Mesendoderm (in vitro differentiated cells): ENCODE data around the gene EIF2B2.

ENCODE experiments used
- DNase-seq: peaks from one replicate; pipeline ENCODE4 v3.0.0; 2013
- H2AK5ac ChIP-seq: 2 replicates; pipeline ENCODE4 v1.6.1; 2013; ENCODE audit warnings: low read length, inconsistent platforms
- H2BK120ac ChIP-seq: 2 replicates; pipeline ENCODE4 v1.6.1; 2013; ENCODE audit warnings: low read depth, mild to moderate bottlenecking, low read length, moderate library complexity, mixed read lengths
- H2BK15ac ChIP-seq: replicated peaks from 2 replicates; pipeline ENCODE4 v1.6.1; 2013; ENCODE audit warnings: low read depth, mild to moderate bottlenecking, moderate library complexity
- H2BK5ac ChIP-seq: 2 replicates; pipeline ENCODE4 v1.6.1; 2013; ENCODE audit warnings: low read length, inconsistent platforms
- H3K18ac ChIP-seq: 2 replicates; pipeline ENCODE4 v1.6.1; 2013; ENCODE audit warnings: mild to moderate bottlenecking, low read length, mixed read lengths
- H3K23ac ChIP-seq: one replicate; pipeline ENCODE4 v1.6.1; 2013; ENCODE audit warnings: low read length
- H3K27ac ChIP-seq: 2 replicates; pipeline ENCODE4 v1.5.1; 2013; ENCODE audit warnings: low read depth, mild to moderate bottlenecking, inconsistent platforms, low read length, moderate library complexity
- H3K27me3 ChIP-seq: 2 replicates; pipeline ENCODE4 v1.6.1; 2013; ENCODE audit warnings: low read length, control low read depth, mild to moderate bottlenecking, inconsistent platforms; ENCODE audit not compliant: insufficient read depth, poor library complexity
- H3K36me3 ChIP-seq: 2 replicates; pipeline ENCODE4 v1.6.1; 2013; ENCODE audit warnings: low read length, inconsistent platforms; ENCODE audit not compliant: control insufficient read depth, insufficient read depth
- H3K4ac ChIP-seq: one replicate; pipeline ENCODE4 v1.6.1; 2013; ENCODE audit warnings: low read depth, mild to moderate bottlenecking, low read length, moderate library complexity
- H3K4me1 ChIP-seq: 2 replicates; pipeline ENCODE4 v1.6.1; 2013; ENCODE audit warnings: low read depth, low read length, inconsistent platforms; ENCODE audit not compliant: control insufficient read depth
- H3K4me2 ChIP-seq: 2 replicates; pipeline ENCODE4 v1.6.1; 2013; ENCODE audit warnings: low read length
- H3K4me3 ChIP-seq: 2 replicates; pipeline ENCODE4 v1.5.1; 2013; ENCODE audit warnings: mild to moderate bottlenecking, low read length
- H3K56ac ChIP-seq: one replicate; pipeline ENCODE4 v1.6.1; 2013; ENCODE audit warnings: low read length
- H3K79me1 ChIP-seq: 2 replicates; pipeline ENCODE4 v1.6.1; 2013; ENCODE audit warnings: low read length, inconsistent platforms
- H3K79me2 ChIP-seq: 2 replicates; pipeline ENCODE4 v1.6.1; 2013; ENCODE audit warnings: mild to moderate bottlenecking, low read length; ENCODE audit not compliant: control insufficient read depth, insufficient read depth
- H3K9ac ChIP-seq: 2 replicates; pipeline ENCODE4 v1.6.1; 2013; ENCODE audit warnings: low read length, inconsistent platforms
- H4K5ac ChIP-seq: one replicate; pipeline ENCODE4 v1.6.1; 2013; ENCODE audit warnings: low read length
- H4K8ac ChIP-seq: one replicate; pipeline ENCODE4 v1.6.1; 2013; ENCODE audit warnings: low read depth, mild to moderate bottlenecking, control low read depth, low read length, moderate library complexity
- whole genome bisulfite sequencing: extraction: QIAGEN DNeasy Blood & Tissue Kit; methylation state at CpG from one replicate; pipeline ENCODE4 v1.1.7; 2013; ENCODE audit warnings: low lambda C conversion rate, missing lambda C conversion rate; ENCODE audit not compliant: insufficient coverage; ENCODE audit errors: extremely low coverage; 5-methylcytosine and 5-hydroxymethylcytosine counted together

Gene EIF2B2

DNA sequence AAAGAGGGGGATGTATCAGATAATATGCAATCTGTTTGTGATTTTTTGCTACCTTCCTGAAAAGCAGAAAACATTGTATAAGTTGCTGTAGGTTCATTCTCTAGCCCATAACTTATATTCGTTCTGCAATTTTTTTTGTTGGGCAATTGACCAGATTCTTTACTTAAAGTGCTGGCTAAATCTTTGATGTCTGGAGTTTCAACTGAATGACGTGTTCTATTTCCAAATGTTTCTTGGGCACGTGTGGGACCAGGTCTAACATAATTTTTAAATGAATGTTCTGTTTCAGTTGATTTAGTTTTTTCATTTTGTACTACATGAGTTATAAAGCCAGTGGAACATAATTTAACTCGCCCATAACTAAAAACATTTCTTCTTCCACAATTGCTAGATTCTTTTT is 44.8 kb downstream of the EIF2B2 start:
- Histone ChIP-seq H3K56ac (no peak overlapping the region), H2BK5ac (no peak overlapping the region), H3K4me1 (no peaks in the 10 kb centered on the region), H4K5ac (no peak overlapping the region), H3K4me3 (no peak overlapping the region), H3K23ac (no peak overlapping the region), H2BK120ac (no peak overlapping the region), H2BK15ac (no peak overlapping the region), H3K4ac (no peak overlapping the region), H2AK5ac (no peak overlapping the region), H3K9ac (no peak overlapping the region), H3K27ac (no peak overlapping the region), H3K36me3 (no peaks in the 10 kb centered on the region), H3K27me3 (no peaks in the 10 kb centered on the region), H3K79me2 (no peaks in the 10 kb centered on the region), H3K4me2 (no peak overlapping the region), H3K79me1 (peaks cover 2% of the 10 kb centered on the region), H4K8ac (no peak overlapping the region), H3K18ac (no peak overlapping the region)
- WGBS: no CpG with 5 or more reads among the region's 4 CpGs
- DNase-seq: no peak

DNA sequence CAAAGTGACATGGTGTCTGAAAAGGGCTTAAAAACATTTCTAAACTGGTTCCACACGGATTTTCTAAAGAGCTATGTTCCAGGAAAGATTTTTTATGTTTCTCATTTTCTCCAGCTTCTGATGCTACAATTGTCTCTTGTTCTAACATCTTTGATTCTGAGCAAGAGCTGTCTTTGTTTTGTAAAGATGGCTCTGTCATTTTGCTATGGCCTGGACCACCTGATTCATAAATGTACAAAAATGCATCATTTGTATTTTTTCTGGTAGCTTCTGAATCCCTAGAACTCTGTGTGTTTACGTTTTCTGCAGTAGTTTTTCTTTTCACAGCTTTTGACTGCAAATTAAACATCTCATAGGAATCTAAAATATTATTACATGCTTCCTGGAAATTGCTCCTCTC is 45.4 kb downstream of the EIF2B2 start:
- Histone ChIP-seq H3K4me2 (no peak overlapping the region), H3K4me3 (no peak overlapping the region), H3K27me3 (no peaks in the 10 kb centered on the region), H2BK5ac (no peak overlapping the region), H4K5ac (no peak overlapping the region), H4K8ac (no peak overlapping the region), H3K18ac (no peak overlapping the region), H3K79me1 (peaks cover 2% of the 10 kb centered on the region), H3K9ac (no peak overlapping the region), H2BK15ac (no peak overlapping the region), H3K79me2 (no peaks in the 10 kb centered on the region), H3K23ac (no peak overlapping the region), H3K56ac (no peak overlapping the region), H3K4me1 (no peaks in the 10 kb centered on the region), H2BK120ac (no peak overlapping the region), H2AK5ac (no peak overlapping the region), H3K4ac (no peak overlapping the region), H3K27ac (no peak overlapping the region), H3K36me3 (no peaks in the 10 kb centered on the region)
- no peak for DNase-seq
- no CpG with 5 or more reads among the region's 2 CpGs for WGBS

DNA sequence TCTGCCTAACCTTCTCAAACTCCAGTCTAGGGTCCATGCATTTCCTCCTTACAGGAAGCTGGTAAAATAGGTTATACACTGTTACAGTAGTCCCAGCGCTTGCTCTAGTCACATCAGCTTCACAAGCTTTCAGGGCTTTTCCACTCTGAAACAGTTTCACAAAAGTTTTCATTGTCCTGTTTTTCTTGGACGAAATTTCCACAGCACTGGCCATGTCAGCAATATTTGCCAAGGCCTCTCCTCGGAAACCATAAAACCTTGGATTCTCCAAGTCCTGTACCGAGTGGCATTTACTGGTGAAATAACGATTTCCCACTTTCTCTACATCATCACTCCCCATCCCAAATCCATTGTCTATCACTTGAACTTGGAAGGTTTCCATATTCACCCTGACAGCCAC is 46.4 kb downstream of the EIF2B2 start:
- Histone ChIP-seq H3K27ac (no peak overlapping the region), H3K27me3 (no peaks in the 10 kb centered on the region), H3K23ac (no peak overlapping the region), H3K4me2 (no peak overlapping the region), H3K9ac (no peak overlapping the region), H3K4me3 (no peak overlapping the region), H2BK5ac (no peak overlapping the region), H3K79me1 (peaks cover 2% of the 10 kb centered on the region), H3K4ac (no peak overlapping the region), H2BK15ac (no peak overlapping the region), H3K4me1 (no peaks in the 10 kb centered on the region), H2BK120ac (no peak overlapping the region), H3K79me2 (no peaks in the 10 kb centered on the region), H2AK5ac (no peak overlapping the region), H3K18ac (no peak overlapping the region), H4K5ac (no peak overlapping the region), H3K36me3 (no peaks in the 10 kb centered on the region), H3K56ac (no peak overlapping the region), H4K8ac (no peak overlapping the region)
- no peak for DNase-seq
- no CpG with 5 or more reads among the region's 5 CpGs for whole genome bisulfite sequencing

DNA sequence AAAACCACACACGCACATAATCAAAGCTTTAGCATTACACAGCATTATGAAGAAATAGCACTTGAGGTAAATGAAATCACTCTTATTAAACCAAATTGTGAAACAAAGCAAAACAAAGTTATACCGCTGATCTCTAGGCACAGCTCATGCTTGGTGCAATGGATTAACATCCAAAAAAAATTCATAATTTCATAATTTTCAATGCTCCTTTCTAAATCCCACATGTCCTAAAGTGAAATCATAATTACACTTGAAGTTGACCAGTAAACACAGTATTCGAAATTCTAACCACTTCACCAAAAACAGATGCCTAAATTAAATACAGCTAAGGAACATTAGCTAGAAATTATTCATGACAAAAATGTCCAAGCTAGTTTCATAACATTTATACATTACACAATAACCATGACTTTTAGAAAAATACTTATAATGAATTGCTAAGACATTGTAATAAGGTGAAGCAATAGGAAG is 47.0 kb downstream of the EIF2B2 start:
- WGBS: no CpG with 5 or more reads among the region's 3 CpGs
- no peak overlapping the region for H3K4me3 ChIP-seq

DNA sequence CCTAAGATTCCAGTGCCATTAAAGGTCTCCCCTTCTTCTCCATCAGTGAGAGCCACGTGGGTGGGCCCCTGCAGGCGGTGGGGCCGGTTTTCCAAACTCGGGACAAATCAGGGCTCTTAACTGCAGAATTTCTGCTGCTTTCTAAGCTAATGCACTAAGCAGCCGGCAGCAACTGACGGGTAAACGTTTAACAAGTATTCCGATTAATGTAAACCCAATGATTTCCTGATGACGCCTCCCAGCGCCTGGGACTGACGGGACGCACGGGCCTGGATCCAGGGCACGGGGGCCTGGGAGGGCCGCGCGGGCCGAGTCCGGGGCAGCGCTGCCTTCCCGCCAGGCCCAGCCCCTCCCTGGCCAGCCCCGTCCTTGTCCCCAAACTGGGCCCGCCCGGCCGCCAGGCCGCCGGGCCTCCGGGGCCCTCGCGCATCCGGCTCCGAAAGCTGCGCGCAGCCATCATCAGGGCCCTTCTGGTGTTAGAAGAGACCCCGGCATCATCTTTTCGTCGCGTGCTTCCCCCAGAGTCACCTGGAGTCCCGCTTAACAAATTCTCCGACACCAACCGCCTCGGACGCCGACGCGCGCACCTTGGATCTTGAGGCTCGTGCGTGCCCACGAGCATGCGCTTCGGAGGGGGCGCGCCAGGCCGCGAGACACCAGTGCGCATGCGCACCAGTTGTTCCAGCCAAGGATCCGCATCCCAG is 48.3 kb downstream of the EIF2B2 start, which contains the start of gene MLH3:
Gene MLH3 (minus strand): TSS at position 616 of the 704 bp plus-strand sequence. CDS start 1,812 bp downstream, outside the sequence.
- peak within 1 kb of the TSS; percentile 67 for H3K27ac ChIP-seq
- peak within 1 kb of the TSS; percentile 45 for H3K4me2 ChIP-seq
- peak within 1 kb of the TSS; percentile 79 for H3K4ac ChIP-seq
- H4K5ac ChIP-seq: no peak within 1 kb of the TSS
- H3K9ac ChIP-seq: peak within 1 kb of the TSS; percentile 81
- no peaks in the 10 kb centered on the region for H3K4me1 ChIP-seq
- H3K4me3 ChIP-seq: peak within 1 kb of the TSS; percentile 52
- no peak within 1 kb of the TSS for H2BK120ac ChIP-seq
- peak within 1 kb of the TSS; percentile 81 for H3K56ac ChIP-seq
- H3K23ac ChIP-seq: no peak within 1 kb of the TSS
- no peaks in the 10 kb centered on the region for H3K36me3 ChIP-seq
- peaks cover 2% of the 10 kb centered on the region for H3K79me1 ChIP-seq
- H2BK15ac ChIP-seq: no peak within 1 kb of the TSS
- peak within 1 kb of the TSS; percentile 99 for H3K18ac ChIP-seq
- H2BK5ac ChIP-seq: no peak within 1 kb of the TSS
- peak; percentile 95 for DNase-seq
- no peaks in the 10 kb centered on the region for H3K27me3 ChIP-seq
- H2AK5ac ChIP-seq: no peak within 1 kb of the TSS
- H4K8ac ChIP-seq: peak within 1 kb of the TSS; percentile 77
- no CpG with 5 or more reads among the region's 59 CpGs for WGBS
- no peaks in the 10 kb centered on the region for H3K79me2 ChIP-seq

More for the DNA sequence above, 47.0 kb downstream of the EIF2B2 start:
- Histone ChIP-seq H2BK15ac (no peak overlapping the region), H3K18ac (no peak overlapping the region), H3K27ac (no peak overlapping the region), H3K4ac (no peak overlapping the region), H3K9ac (no peak overlapping the region), H3K79me2 (no peaks in the 10 kb centered on the region), H2BK5ac (no peak overlapping the region), H3K36me3 (no peaks in the 10 kb centered on the region), H3K23ac (no peak overlapping the region), H3K79me1 (peaks cover 2% of the 10 kb centered on the region), H2AK5ac (no peak overlapping the region), H3K56ac (no peak overlapping the region), H4K5ac (no peak overlapping the region), H3K4me2 (no peak overlapping the region), H4K8ac (no peak overlapping the region), H2BK120ac (no peak overlapping the region), H3K4me1 (no peaks in the 10 kb centered on the region), H3K27me3 (no peaks in the 10 kb centered on the region)
- no peak for DNase-seq

DNA sequence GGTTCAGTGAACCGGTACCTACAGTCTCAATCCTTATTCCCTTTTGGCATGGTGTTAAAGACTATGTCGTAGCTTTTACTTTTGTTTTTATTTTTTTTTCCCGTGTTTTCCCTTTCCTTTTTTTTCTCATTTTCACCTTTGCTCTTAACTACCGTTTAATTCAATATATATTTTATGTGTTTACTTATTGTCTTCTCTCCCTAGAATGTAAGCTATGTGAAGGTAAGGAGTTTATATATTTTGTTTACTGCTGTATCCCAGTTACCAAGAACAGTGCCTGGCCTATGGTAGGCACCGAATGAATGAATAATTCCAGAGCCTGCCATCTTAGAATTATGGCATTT is 48.8 kb downstream of the EIF2B2 start:
- H3K79me2 ChIP-seq: no peaks in the 10 kb centered on the region
- no peak overlapping the region for H2BK5ac ChIP-seq
- no peaks in the 10 kb centered on the region for H3K4me1 ChIP-seq
- peak; percentile 14 for DNase-seq
- H3K18ac ChIP-seq: no peak overlapping the region
- no peak overlapping the region for H4K5ac ChIP-seq
- 100% methylated on average over 1 of the region's 5 CpGs for WGBS
- H2BK120ac ChIP-seq: no peak overlapping the region
- no peak overlapping the region for H3K56ac ChIP-seq
- H3K27ac ChIP-seq: no peak overlapping the region
- no peak overlapping the region for H3K4me2 ChIP-seq
- no peak overlapping the region for H3K4me3 ChIP-seq
- H3K9ac ChIP-seq: no peak overlapping the region
- H3K23ac ChIP-seq: no peak overlapping the region
- H3K79me1 ChIP-seq: no peaks in the 10 kb centered on the region
- no peak overlapping the region for H2AK5ac ChIP-seq
- no peak overlapping the region for H2BK15ac ChIP-seq
- no peaks in the 10 kb centered on the region for H3K36me3 ChIP-seq
- H3K4ac ChIP-seq: no peak overlapping the region
- H3K27me3 ChIP-seq: no peaks in the 10 kb centered on the region
- H4K8ac ChIP-seq: no peak overlapping the region
